Measurements from ENCODE around the gene FGF13.

DNA sequence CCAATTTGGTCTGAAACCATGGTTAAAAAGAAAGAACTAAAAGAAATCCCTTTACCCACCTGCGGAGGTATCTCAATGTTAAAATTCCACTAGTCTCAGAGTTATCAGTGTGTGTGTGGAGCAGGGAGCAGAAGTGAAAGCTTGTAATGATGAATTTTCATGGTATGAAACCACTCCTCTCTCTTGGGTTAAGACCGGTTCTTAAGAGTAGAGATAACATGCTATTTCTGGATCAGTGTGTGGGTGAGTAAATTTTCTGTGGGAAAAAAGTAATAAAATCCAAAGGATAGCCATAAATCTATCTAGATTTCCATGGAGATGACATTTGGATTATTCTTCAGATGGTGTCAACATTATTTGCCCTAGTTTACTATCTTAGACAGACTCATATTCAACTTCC lies 3.2 kb downstream of the FGF13 start:
- TF ChIP-seq, protein P1, sequence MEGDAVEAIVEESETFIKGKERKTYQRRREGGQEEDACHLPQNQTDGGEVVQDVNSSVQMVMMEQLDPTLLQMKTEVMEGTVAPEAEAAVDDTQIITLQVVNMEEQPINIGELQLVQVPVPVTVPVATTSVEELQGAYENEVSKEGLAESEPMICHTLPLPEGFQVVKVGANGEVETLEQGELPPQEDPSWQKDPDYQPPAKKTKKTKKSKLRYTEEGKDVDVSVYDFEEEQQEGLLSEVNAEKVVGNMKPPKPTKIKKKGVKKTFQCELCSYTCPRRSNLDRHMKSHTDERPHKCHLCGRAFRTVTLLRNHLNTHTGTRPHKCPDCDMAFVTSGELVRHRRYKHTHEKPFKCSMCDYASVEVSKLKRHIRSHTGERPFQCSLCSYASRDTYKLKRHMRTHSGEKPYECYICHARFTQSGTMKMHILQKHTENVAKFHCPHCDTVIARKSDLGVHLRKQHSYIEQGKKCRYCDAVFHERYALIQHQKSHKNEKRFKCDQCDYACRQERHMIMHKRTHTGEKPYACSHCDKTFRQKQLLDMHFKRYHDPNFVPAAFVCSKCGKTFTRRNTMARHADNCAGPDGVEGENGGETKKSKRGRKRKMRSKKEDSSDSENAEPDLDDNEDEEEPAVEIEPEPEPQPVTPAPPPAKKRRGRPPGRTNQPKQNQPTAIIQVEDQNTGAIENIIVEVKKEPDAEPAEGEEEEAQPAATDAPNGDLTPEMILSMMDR (IDR thresholded peaks at IDR 0.05): no peak
- TF ChIP-seq PHF8 (IDR thresholded peaks at IDR 0.05; ENCODE audit: borderline replicate concordance, low read depth): no peak
- TF ChIP-seq EP300 (IDR thresholded peaks at IDR 0.05): no peak
- no peak for TF ChIP-seq RAD21 (conservative IDR thresholded peaks at IDR 0.05 in 1 of 2, IDR thresholded peaks at IDR 0.05 in 1 of 2)
